ENCODE data around the gene GPR87. TPM values are rescaled to one million over a fixed set of nuclear protein-coding genes. Genes with fewer than 3 reads are reported as not detected.

Gene GPR87
- total RNA-seq, 1 donor: 0.43 TPM

GRCh38 chr3:151305060-151305774, 11.4 kb downstream of the GPR87 start:
- H3K4me3 ChIP-seq (ENCODE audit: low read depth, low read length): no peak overlapping the region
- peak; percentile 99 for DNase-seq (ENCODE audit: low read depth)

GRCh38 chr3:151303751-151304150, 12.9 kb downstream of the GPR87 start:
- TF ChIP-seq CTCF (IDR thresholded peaks at IDR 0.05; ENCODE audit: insufficient read depth, low read depth, low read length): no peak
- no peak overlapping the region for H3K4me3 ChIP-seq (ENCODE audit: low read depth, low read length)
- DNase-seq (ENCODE audit: low read depth): no peak

More at GRCh38 chr3:151305060-151305774, 11.4 kb downstream of the GPR87 start:
- TF ChIP-seq CTCF (IDR thresholded peaks at IDR 0.05; ENCODE audit: insufficient read depth, low read depth, low read length): peak; percentile 15

GRCh38 chr3:151301787-151302186, 14.8 kb downstream of the GPR87 start:
- no peak overlapping the region for H3K4me3 ChIP-seq (ENCODE audit: low read depth, low read length)
- no peak for TF ChIP-seq CTCF (IDR thresholded peaks at IDR 0.05; ENCODE audit: insufficient read depth, low read depth, low read length)
- DNase-seq (ENCODE audit: low read depth): peak; percentile 64

GRCh38 chr3:151300539-151300938, 16.1 kb downstream of the GPR87 start:
- H3K4me3 ChIP-seq (ENCODE audit: low read depth, low read length): no peak overlapping the region
- TF ChIP-seq CTCF (IDR thresholded peaks at IDR 0.05; ENCODE audit: insufficient read depth, low read depth, low read length): no peak
- DNase-seq (ENCODE audit: low read depth): no peak

- DNase-seq (ENCODE audit: low read depth): no peak
- no peak overlapping the region for H3K4me3 ChIP-seq (ENCODE audit: low read depth, low read length)
- TF ChIP-seq CTCF (IDR thresholded peaks at IDR 0.05; ENCODE audit: insufficient read depth, low read depth, low read length): no peak
Measured at GRCh38 chr3:151299006-151299405, 17.6 kb downstream of the GPR87 start.

GRCh38 chr3:151297429-151297828, 19.2 kb downstream of the GPR87 start:
- DNase-seq (ENCODE audit: low read depth): no peak
- no peak for TF ChIP-seq CTCF (IDR thresholded peaks at IDR 0.05; ENCODE audit: insufficient read depth, low read depth, low read length)
- H3K4me3 ChIP-seq (ENCODE audit: low read depth, low read length): no peak overlapping the region

GRCh38 chr3:151296226-151296625, 20.4 kb downstream of the GPR87 start:
- TF ChIP-seq CTCF (IDR thresholded peaks at IDR 0.05; ENCODE audit: insufficient read depth, low read depth, low read length): no peak
- no peak for DNase-seq (ENCODE audit: low read depth)
- no peak overlapping the region for H3K4me3 ChIP-seq (ENCODE audit: low read depth, low read length)
